Astrocyte (in vitro differentiated cells and primary cell): ENCODE data around the gene DOCK2.

Experiments
- EZH2 ChIP-seq: IDR thresholded peaks from 2 replicates; pipeline ENCODE4 v1.6.1; 2012; ENCODE audit warnings: mild to moderate bottlenecking, low read length, inconsistent platforms; ENCODE audit not compliant: insufficient read depth
- TF ChIP-seq, protein P1 (sequence below): IDR thresholded peaks from 2 replicates; pipeline ENCODE4 v1.5.1; 2011; ENCODE audit warnings: low read depth, mild to moderate bottlenecking, inconsistent platforms, low read length, moderate library complexity; ENCODE audit not compliant: insufficient read depth

GRCh38 chr5:169944922-169945680 lies 308.0 kb downstream of the DOCK2 start:
- TF ChIP-seq, protein P1, sequence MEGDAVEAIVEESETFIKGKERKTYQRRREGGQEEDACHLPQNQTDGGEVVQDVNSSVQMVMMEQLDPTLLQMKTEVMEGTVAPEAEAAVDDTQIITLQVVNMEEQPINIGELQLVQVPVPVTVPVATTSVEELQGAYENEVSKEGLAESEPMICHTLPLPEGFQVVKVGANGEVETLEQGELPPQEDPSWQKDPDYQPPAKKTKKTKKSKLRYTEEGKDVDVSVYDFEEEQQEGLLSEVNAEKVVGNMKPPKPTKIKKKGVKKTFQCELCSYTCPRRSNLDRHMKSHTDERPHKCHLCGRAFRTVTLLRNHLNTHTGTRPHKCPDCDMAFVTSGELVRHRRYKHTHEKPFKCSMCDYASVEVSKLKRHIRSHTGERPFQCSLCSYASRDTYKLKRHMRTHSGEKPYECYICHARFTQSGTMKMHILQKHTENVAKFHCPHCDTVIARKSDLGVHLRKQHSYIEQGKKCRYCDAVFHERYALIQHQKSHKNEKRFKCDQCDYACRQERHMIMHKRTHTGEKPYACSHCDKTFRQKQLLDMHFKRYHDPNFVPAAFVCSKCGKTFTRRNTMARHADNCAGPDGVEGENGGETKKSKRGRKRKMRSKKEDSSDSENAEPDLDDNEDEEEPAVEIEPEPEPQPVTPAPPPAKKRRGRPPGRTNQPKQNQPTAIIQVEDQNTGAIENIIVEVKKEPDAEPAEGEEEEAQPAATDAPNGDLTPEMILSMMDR: no peak
- TF ChIP-seq EZH2: no peak
